ENCODE results near the gene DPP7.

GRCh38 chr9:137088121-137088520, 26.4 kb downstream of the DPP7 start:
- TF ChIP-seq CTCF (IDR thresholded peaks at IDR 0.05) (no peak), POLR2AphosphoS5 (IDR thresholded peaks at IDR 0.05) (no peak), EP300 (IDR thresholded peaks at IDR 0.05) (no peak)

Data from upper lobe of left lung (tissue), 4 donors.